ENCODE measurements around the gene NAT10. TPM values are rescaled to one million over a fixed set of nuclear protein-coding genes. Genes with fewer than 3 reads are reported as not detected.

NAT10 gene
- total RNA-seq: 35.3 and 36.9 TPM in 2 replicates

DNA sequence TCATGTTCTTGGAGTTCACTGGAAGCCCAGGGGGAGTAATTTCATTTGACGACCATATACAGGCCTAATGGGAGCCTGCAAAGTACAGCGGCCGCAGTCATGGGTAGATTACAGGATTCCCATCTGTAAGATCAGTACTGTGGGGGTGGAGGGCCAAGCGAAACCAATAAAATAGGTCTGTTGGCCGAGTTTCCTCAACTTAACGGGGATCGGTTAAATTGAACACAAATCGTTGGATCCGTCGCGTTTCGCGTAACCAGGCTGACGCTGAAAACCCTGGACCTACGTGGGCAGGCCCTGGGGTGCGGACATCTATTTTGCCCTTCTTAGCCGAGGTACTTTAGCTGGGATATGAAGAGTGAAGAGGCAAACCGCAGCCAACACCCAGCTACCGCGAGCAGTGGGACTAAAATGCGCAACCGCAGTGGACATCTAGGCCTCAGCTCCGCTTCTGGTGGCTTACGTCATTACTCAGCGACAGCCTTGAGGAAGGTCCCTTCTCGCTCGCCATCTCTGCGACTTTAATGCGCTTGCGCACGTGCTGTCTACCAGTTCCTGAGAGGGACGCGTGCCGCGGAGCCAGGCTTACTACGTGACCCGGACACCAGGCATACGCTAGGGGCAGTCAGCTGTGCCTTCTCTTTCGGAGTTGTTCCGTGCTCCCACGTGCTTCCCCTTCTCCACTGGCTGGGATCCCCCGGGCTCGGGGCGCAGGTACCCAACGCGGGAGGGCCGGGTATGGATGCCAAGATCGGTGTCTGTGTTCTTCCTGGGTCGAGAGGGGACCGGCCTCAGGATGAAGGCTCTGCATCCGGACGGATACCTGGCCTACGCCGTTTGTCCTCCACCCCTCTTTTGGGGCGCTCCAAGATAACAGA, at the start of gene NAT10:
Gene NAT10, plus strand, starts transcription at position 551 of the 878 bp plus-strand sequence. CDS start 2,597 bp downstream, outside the sequence.

Small RNA genes within 50 kb of the gene (small RNA-seq; reads per million reads assigned to genes)
- gene RF00019: not detected

Other genes starting within 250 kb of the NAT10 start
- gene LMO2, start 213.6 kb upstream of the NAT10 start, total RNA-seq: 43.8 and 50.6 TPM in 2 replicates
- gene CAPRIN1, start 53.9 kb upstream of the NAT10 start, total RNA-seq: 227 and 287 TPM in 2 replicates

Measured in vein endothelial cell (primary cell).